PC-3 (cell line): ENCODE measurements around the gene ABRACL. TPM values are rescaled to one million over a fixed set of nuclear protein-coding genes. Genes with fewer than 3 reads are reported as not detected.

Source experiments
- ATAC-seq: fragments of 200-7000 bp; cut with Tn5 transposase; 2 replicates; pipeline ENCODE4 v1.9.1; 2020; ENCODE audit warnings: mild to moderate bottlenecking, moderate library complexity
- BruUV-seq: library from RNA; stranded (reverse); fragments of 400-500 nt; replicated peaks from 2 replicates; lab custom pipeline; 2021; lab: Mats Ljungman, UMichigan
- CTCF ChIA-PET: fragments of 300-600 bp; sonication (Branson Sonifier 250); formaldehyde crosslinking; loops from one replicate; lab custom pipeline; 2022; ENCODE audit warnings: antibody characterized with exemption; lab: Charles Lee
- POLR2A ChIA-PET: fragments of 300-600 bp; sonication (Branson Sonifier 250); formaldehyde crosslinking; loops from one replicate; lab custom pipeline; 2022; ENCODE audit warnings: antibody characterized with exemption; ENCODE audit not compliant: unreplicated experiment; lab: Charles Lee
- DNase-seq: peaks from one replicate; pipeline ENCODE4 v3.0.0-alpha.2; 2015
- H2AFZ ChIP-seq: fragments of 300-600 bp; sonication (generic); 2 replicates; pipeline ENCODE4 v1.6.0; 2016; ENCODE audit warnings: antibody characterized with exemption, low read length
- H3F3A ChIP-seq: fragments of 300-600 bp; sonication (generic); one replicate; pipeline ENCODE4 v1.6.0; 2017; ENCODE audit warnings: antibody characterized with exemption, low read length, control low read depth, mild to moderate bottlenecking; ENCODE audit not compliant: unreplicated experiment
- H3K27ac ChIP-seq: fragments of 300-600 bp; sonication (generic); 2 replicates; pipeline ENCODE4 v1.5.1; 2016; ENCODE audit warnings: mild to moderate bottlenecking, low read length
- H3K27me3 ChIP-seq: fragments of 300-600 bp; sonication (generic); 2 replicates; pipeline ENCODE4 v1.6.1; 2016; ENCODE audit warnings: low read length, mixed read lengths
- H3K36me3 ChIP-seq: fragments of 300-600 bp; sonication (generic); 2 replicates; pipeline ENCODE4 v1.6.1; 2016; ENCODE audit warnings: low read depth, mixed run types, low read length, mixed read lengths
- H3K4me1 ChIP-seq: fragments of 300-600 bp; sonication (generic); 2 replicates; pipeline ENCODE4 v1.5.1; 2016; ENCODE audit warnings: low read length; ENCODE audit not compliant: insufficient read depth
- H3K4me2 ChIP-seq: fragments of 300-600 bp; sonication (generic); 2 replicates; pipeline ENCODE4 v1.6.0; 2016; ENCODE audit warnings: low read length
- H3K4me3 ChIP-seq: fragments of 300-600 bp; sonication (generic); 2 replicates; pipeline ENCODE4 v1.5.1; 2016; ENCODE audit warnings: mild to moderate bottlenecking, low read length, mixed read lengths
- H3K79me2 ChIP-seq: fragments of 300-600 bp; sonication (generic); 2 replicates; pipeline ENCODE4 v1.6.1; 2017; ENCODE audit warnings: low read length, mixed read lengths
- H3K9ac ChIP-seq: fragments of 300-600 bp; sonication (generic); 2 replicates; pipeline ENCODE4 v1.6.0; 2016; ENCODE audit warnings: mild to moderate bottlenecking, low read length
- H3K9me2 ChIP-seq: fragments of 300-600 bp; sonication (generic); replicated peaks from 2 replicates; pipeline ENCODE4 v1.6.1; 2016; ENCODE audit warnings: mixed run types, low read length, mixed read lengths
- H3K9me3 ChIP-seq: fragments of 300-600 bp; sonication (generic); 2 replicates; pipeline ENCODE4 v1.6.1; 2016; ENCODE audit warnings: low read length, mixed read lengths
- H4K20me1 ChIP-seq: fragments of 300-600 bp; sonication (generic); 2 replicates; pipeline ENCODE4 v1.6.1; 2016; ENCODE audit warnings: low read length, mixed read lengths
- EZH2 ChIP-seq: fragments of 300-600 bp; sonication (generic); IDR thresholded peaks from one replicate; pipeline ENCODE4 v1.6.1; 2017; ENCODE audit warnings: antibody characterized with exemption, mild to moderate bottlenecking, low read length; ENCODE audit not compliant: unreplicated experiment
- EZH2phosphoT487 ChIP-seq: fragments of 300-600 bp; sonication (generic); IDR thresholded peaks from 2 replicates; pipeline ENCODE4 v1.6.1; 2018; ENCODE audit warnings: mild to moderate bottlenecking, antibody characterized with exemption, low read length, borderline replicate concordance
- intact Hi-C: fragments of 100-400 bp; cut with micrococcal nuclease; formaldehyde crosslinking; loops from 2 replicates; pipeline ENCODE4 v1.9.0; 2023
- total RNA-seq: library from RNA; depleted of rRNA; stranded (reverse); fragments of >200 nt; gene quantifications from 2 replicates; pipeline ENCODE4 v1.2.3, GENCODE V29; 2014
- TF ChIP-seq, protein P1 (sequence below): fragments of 300-600 bp; sonication (generic); conservative IDR thresholded peaks from 2 replicates; pipeline ENCODE4 v1.5.1; 2017; ENCODE audit warnings: antibody characterized with exemption, low read depth, mild to moderate bottlenecking, low read length

The ABRACL gene
- total RNA-seq, 1 experiment from 2014 or later, result 35.8 TPM

GRCh38 chr6:138987643-138988468, 40.7 kb upstream of the ABRACL start, which contains the start of gene REPS1:
TSS of gene REPS1 (minus strand) at chr6:138988253. CDS start at chr6:138987682, 571 bp downstream.
- peak within 1 kb of the TSS; percentile 97 for H2AFZ ChIP-seq
- H3K36me3 ChIP-seq, result no peaks in the 10 kb centered on the region
- no TSS peak for BruUV-seq
- H4K20me1 ChIP-seq, result peaks cover 34% of the 10 kb centered on the region
- H3K9ac ChIP-seq, result peak within 1 kb of the TSS; percentile 97
- no peaks in the 10 kb centered on the region for H3K27me3 ChIP-seq
- H3K4me1 ChIP-seq, result peaks cover 33% of the 10 kb centered on the region
- H3K9me2 ChIP-seq, result no peaks in the 10 kb centered on the region
- ChIA-PET CTCF (interaction anchor here (0.6 kb wide), 1 partner anchor 172 kb away, joined by 3 read pairs; no protein-coding TSS in a partner anchor), POLR2A (no interaction called here)
- H3K9me3 ChIP-seq, result no peaks in the 10 kb centered on the region
- no peaks in the 10 kb centered on the region for H3F3A ChIP-seq
- H3K4me2 ChIP-seq, result peak within 1 kb of the TSS; percentile 94
- intact Hi-C loops, result loop anchor here (1.0 to 2.0 kb wide), 2 partner anchors 15 to 172 kb away; no protein-coding TSS in a partner anchor
- H3K79me2 ChIP-seq, result peaks cover 51% of the 10 kb centered on the region
- peak; percentile 83 for DNase-seq
- peak; percentile 87 for ATAC-seq
- H3K27ac ChIP-seq, result peak within 1 kb of the TSS; percentile 56
- peak within 1 kb of the TSS; percentile 95 for H3K4me3 ChIP-seq
- no peak for TF ChIP-seq EZH2phosphoT487
- TF ChIP-seq EZH2, result no peak
- TF ChIP-seq, protein P1, sequence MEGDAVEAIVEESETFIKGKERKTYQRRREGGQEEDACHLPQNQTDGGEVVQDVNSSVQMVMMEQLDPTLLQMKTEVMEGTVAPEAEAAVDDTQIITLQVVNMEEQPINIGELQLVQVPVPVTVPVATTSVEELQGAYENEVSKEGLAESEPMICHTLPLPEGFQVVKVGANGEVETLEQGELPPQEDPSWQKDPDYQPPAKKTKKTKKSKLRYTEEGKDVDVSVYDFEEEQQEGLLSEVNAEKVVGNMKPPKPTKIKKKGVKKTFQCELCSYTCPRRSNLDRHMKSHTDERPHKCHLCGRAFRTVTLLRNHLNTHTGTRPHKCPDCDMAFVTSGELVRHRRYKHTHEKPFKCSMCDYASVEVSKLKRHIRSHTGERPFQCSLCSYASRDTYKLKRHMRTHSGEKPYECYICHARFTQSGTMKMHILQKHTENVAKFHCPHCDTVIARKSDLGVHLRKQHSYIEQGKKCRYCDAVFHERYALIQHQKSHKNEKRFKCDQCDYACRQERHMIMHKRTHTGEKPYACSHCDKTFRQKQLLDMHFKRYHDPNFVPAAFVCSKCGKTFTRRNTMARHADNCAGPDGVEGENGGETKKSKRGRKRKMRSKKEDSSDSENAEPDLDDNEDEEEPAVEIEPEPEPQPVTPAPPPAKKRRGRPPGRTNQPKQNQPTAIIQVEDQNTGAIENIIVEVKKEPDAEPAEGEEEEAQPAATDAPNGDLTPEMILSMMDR, result peak; percentile 76

DNA sequence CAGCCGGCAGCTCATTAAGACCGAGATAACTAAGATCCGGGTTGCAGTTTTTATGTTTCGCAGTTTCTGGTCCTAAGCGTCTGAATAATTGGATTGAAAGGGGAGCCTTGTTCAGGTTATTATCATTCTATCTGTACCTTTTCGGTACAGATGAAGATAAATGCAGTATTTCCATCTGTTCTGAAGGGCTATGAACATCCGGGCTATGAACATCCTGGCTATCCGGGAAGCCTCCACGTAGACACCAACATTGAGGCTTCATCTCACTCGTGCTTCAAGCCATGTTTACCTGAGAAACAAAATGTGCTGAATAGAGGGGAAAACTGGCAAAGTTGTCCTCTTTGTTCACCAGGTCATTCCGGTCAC, 40.1 kb upstream of the ABRACL start:
- H2AFZ ChIP-seq, result peak overlapping the region; percentile 97
- no TSS peak for BruUV-seq
- peak overlapping the region; percentile 97 for H3K9ac ChIP-seq
- peak overlapping the region; percentile 94 for H3K4me2 ChIP-seq
- DNase-seq (no peak), ATAC-seq (peak; percentile 27)
- POLR2A ChIA-PET, result no interaction called here
- no peaks in the 10 kb centered on the region for H3K36me3 ChIP-seq
- no peaks in the 10 kb centered on the region for H3K9me2 ChIP-seq
- TF ChIP-seq EZH2, result no peak
- TF ChIP-seq, protein P1, result no peak
- no peak overlapping the region for H3K27ac ChIP-seq
- peaks cover 37% of the 10 kb centered on the region for H3K4me1 ChIP-seq
- intact Hi-C loops, result loop anchor here (1.0 kb wide), 1 partner anchor 172 kb away; no protein-coding TSS in a partner anchor
- H4K20me1 ChIP-seq, result peaks cover 32% of the 10 kb centered on the region
- H3F3A ChIP-seq, result no peaks in the 10 kb centered on the region
- CTCF ChIA-PET, result no interaction called here
- peaks cover 45% of the 10 kb centered on the region for H3K79me2 ChIP-seq
- H3K4me3 ChIP-seq, result peak overlapping the region; percentile 95
- H3K9me3 ChIP-seq, result no peaks in the 10 kb centered on the region
- H3K27me3 ChIP-seq, result no peaks in the 10 kb centered on the region
